Progenitor cell of endocrine pancreas (in vitro differentiated cells): ENCODE results near the gene FHOD3. TPM values are rescaled to one million over a fixed set of nuclear protein-coding genes. Genes with fewer than 3 reads are reported as not detected.

ENCODE experiments used
- DNase-seq: peaks from one replicate; pipeline ENCODE4 v3.0.0; 2021; ENCODE audit warnings: low spot score; ENCODE audit not compliant: unreplicated experiment
- H3K27ac Mint-ChIP-seq: 2 replicates; pipeline ENCODE4 v1.8.0; 2021; ENCODE audit warnings: mild to moderate bottlenecking, moderate library complexity, mixed read lengths
- H3K27me3 Mint-ChIP-seq: 2 replicates; pipeline ENCODE4 v1.8.0; 2021; ENCODE audit warnings: mixed read lengths
- H3K36me3 Mint-ChIP-seq: 2 replicates; pipeline ENCODE4 v1.8.0; 2022; ENCODE audit warnings: mixed read lengths; ENCODE audit not compliant: insufficient read depth
- H3K4me1 Mint-ChIP-seq: 2 replicates; pipeline ENCODE4 v1.8.0; 2021; ENCODE audit warnings: low read depth, mixed read lengths
- H3K4me3 Mint-ChIP-seq: 2 replicates; pipeline ENCODE4 v1.8.0; 2021; ENCODE audit warnings: low read depth, mild to moderate bottlenecking, moderate library complexity, mixed read lengths
- H3K9me3 Mint-ChIP-seq: 2 replicates; pipeline ENCODE4 v1.8.0; 2021; ENCODE audit warnings: low read depth, mixed read lengths
- CTCF ChIP-seq: fragments of 200-600 bp; sonication (generic); IDR thresholded peaks from one replicate; pipeline ENCODE4 v1.5.0; 2021; ENCODE audit warnings: antibody characterized with exemption, mild to moderate bottlenecking; ENCODE audit not compliant: unreplicated experiment
- total RNA-seq: library from RNA; stranded (reverse); gene quantifications from 2 replicates; pipeline ENCODE4 v1.2.1, GENCODE V29; 2021

Gene FHOD3
- total RNA-seq, 1 donor from 2014 or later = 1.6 TPM

GRCh38 chr18:36335476-36336279, 38.2 kb downstream of the FHOD3 start:
- no peaks in the 10 kb centered on the region for H3K27me3 Mint-ChIP-seq
- no peak overlapping the region for H3K27ac Mint-ChIP-seq
- no peaks in the 10 kb centered on the region for H3K36me3 Mint-ChIP-seq
- H3K4me1 Mint-ChIP-seq = peaks cover 9% of the 10 kb centered on the region
- no peak overlapping the region for H3K4me3 Mint-ChIP-seq
- no peak for TF ChIP-seq CTCF
- DNase-seq = no peak
- H3K9me3 Mint-ChIP-seq = no peaks in the 10 kb centered on the region

GRCh38 chr18:36337679-36338402, 40.3 kb downstream of the FHOD3 start:
- H3K36me3 Mint-ChIP-seq = no peaks in the 10 kb centered on the region
- no peak for DNase-seq
- peaks cover 10% of the 10 kb centered on the region for H3K9me3 Mint-ChIP-seq
- H3K4me1 Mint-ChIP-seq = peaks cover 9% of the 10 kb centered on the region
- H3K4me3 Mint-ChIP-seq = no peak overlapping the region
- no peaks in the 10 kb centered on the region for H3K27me3 Mint-ChIP-seq
- no peak for TF ChIP-seq CTCF
- no peak overlapping the region for H3K27ac Mint-ChIP-seq

- Mint-ChIP-seq H3K36me3 (no peaks in the 10 kb centered on the region), H3K27me3 (no peaks in the 10 kb centered on the region), H3K4me1 (peaks cover 9% of the 10 kb centered on the region), H3K4me3 (no peak overlapping the region), H3K9me3 (peaks cover 10% of the 10 kb centered on the region), H3K27ac (no peak overlapping the region)
- no peak for DNase-seq
- TF ChIP-seq CTCF = no peak
Observed at GRCh38 chr18:36338403-36338933, 41.0 kb downstream of the FHOD3 start.

- Mint-ChIP-seq H3K4me1 (peaks cover 7% of the 10 kb centered on the region), H3K27ac (no peak overlapping the region), H3K36me3 (no peaks in the 10 kb centered on the region), H3K4me3 (no peak overlapping the region), H3K27me3 (no peaks in the 10 kb centered on the region), H3K9me3 (peaks cover 10% of the 10 kb centered on the region)
- TF ChIP-seq CTCF = no peak
- no peak for DNase-seq
Observed at GRCh38 chr18:36340246-36340645, 42.7 kb downstream of the FHOD3 start.

- H3K36me3 Mint-ChIP-seq = no peaks in the 10 kb centered on the region
- peaks cover 7% of the 10 kb centered on the region for H3K4me1 Mint-ChIP-seq
- no peak for DNase-seq
- peaks cover 3% of the 10 kb centered on the region for H3K27me3 Mint-ChIP-seq
- no peak for TF ChIP-seq CTCF
- no peak overlapping the region for H3K27ac Mint-ChIP-seq
- H3K4me3 Mint-ChIP-seq = no peak overlapping the region
- H3K9me3 Mint-ChIP-seq = peaks cover 15% of the 10 kb centered on the region
Observed at GRCh38 chr18:36341944-36342343, 44.4 kb downstream of the FHOD3 start.
